Activated CD4-positive, alpha-beta T cell treated with anti-CD3 and anti-CD28 coated beads for 36 hours (primary cell): ENCODE data around the gene GAREM1. TPM values are rescaled to one million over a fixed set of nuclear protein-coding genes. Genes with fewer than 3 reads are reported as not detected.

Experiments used
- ATAC-seq: fragments of 200-7000 bp; cut with Tn5 transposase; one replicate; pipeline ENCODE4 v1.10.0; 2021; ENCODE audit warnings: mild to moderate bottlenecking, moderate library complexity
- CTCF ChIA-PET: fragments of 350-600 bp; sonication (Branson Sonifier 250); formaldehyde crosslinking; loops from one replicate; lab custom pipeline; 2021; ENCODE audit warnings: antibody characterized with exemption; lab: Charles Lee
- POLR2A ChIA-PET: fragments of 350-600 bp; sonication (Branson Sonifier 250); formaldehyde crosslinking; loops from one replicate; lab custom pipeline; 2021; ENCODE audit warnings: antibody characterized with exemption, inconsistent platforms; lab: Charles Lee
- DNase-seq: peaks from one replicate; pipeline ENCODE4 v3.0.0-alpha.2; 2020
- H3K27ac Mint-ChIP-seq: one replicate; pipeline ENCODE4 v1.8.0; 2021; ENCODE audit warnings: mixed read lengths
- H3K27me3 Mint-ChIP-seq: one replicate; pipeline ENCODE4 v1.8.0; 2021; ENCODE audit warnings: mixed read lengths
- H3K36me3 Mint-ChIP-seq: one replicate; pipeline ENCODE4 v1.8.0; 2021; ENCODE audit warnings: low read depth, mixed read lengths
- H3K4me1 Mint-ChIP-seq: one replicate; pipeline ENCODE4 v1.8.0; 2021; ENCODE audit warnings: mixed read lengths
- H3K4me3 Mint-ChIP-seq: one replicate; pipeline ENCODE4 v1.8.0; 2021; ENCODE audit warnings: mild to moderate bottlenecking, moderate library complexity, mixed read lengths
- H3K9me3 Mint-ChIP-seq: one replicate; pipeline ENCODE4 v1.8.0; 2021; ENCODE audit warnings: low read depth, mixed read lengths
- intact Hi-C, 2 experiments: fragments of 100-400 bp; cut with DNase I in 1 of 2; cut with micrococcal nuclease in 1 of 2; formaldehyde crosslinking; loops; one replicate each; pipeline versions ENCODE4 v1.14.2 to v1.15.1; 2022 to 2024; cut with DNase I, micrococcal nuclease
- total RNA-seq, 2 experiments: library from RNA; stranded (reverse); gene quantifications; one replicate each; pipeline ENCODE4 v1.2.3, GENCODE V29; 2021

Gene GAREM1
- total RNA-seq, 2 experiments from 2014 or later: not detected

DNA sequence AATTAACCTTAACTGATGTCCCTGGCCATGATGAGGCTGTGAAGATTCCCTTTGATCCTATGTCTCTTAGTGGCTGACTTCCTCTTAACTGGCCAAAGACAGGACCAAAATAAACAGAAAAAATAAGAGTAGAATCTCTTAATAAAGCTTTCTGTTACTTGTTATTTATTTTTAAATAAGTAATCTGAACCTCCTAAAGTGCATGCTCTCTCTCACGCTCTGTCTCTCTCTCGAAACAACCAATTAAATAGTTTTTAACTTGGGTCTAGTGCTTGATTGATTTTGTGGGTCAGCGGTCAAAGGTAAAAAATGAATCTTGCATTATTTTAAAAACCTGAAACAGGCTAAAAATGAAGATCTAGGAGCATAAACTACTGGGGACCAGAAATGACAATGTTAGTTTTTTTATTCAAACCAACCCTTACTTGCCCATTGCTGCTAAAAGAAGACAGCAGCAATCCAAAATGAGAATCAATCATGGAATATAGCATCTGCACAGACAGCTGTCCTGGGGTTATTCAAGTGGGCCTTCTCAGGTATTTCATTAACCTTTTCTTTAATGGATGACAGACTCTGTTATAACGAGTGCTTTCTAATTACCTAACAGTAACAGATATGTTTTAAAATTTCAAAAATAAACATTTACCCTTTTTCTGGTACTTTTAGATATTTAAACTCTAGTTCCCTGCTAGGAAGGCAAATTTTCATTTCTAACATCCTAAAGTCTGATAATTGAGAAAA is 11.2 kb downstream of the GAREM1 start:
- no peak overlapping the region for H3K27ac Mint-ChIP-seq
- peaks cover 38% of the 10 kb centered on the region for H3K27me3 Mint-ChIP-seq
- ChIA-PET POLR2A (no interaction called here), CTCF (interaction anchor here (1.0 kb wide), 1 partner anchor 13 kb away, joined by 3 read pairs; no protein-coding TSS in a partner anchor)
- H3K4me1 Mint-ChIP-seq: no peaks in the 10 kb centered on the region
- H3K36me3 Mint-ChIP-seq: no peaks in the 10 kb centered on the region
- ATAC-seq (no peak), DNase-seq (no peak)
- H3K9me3 Mint-ChIP-seq: no peaks in the 10 kb centered on the region
- intact Hi-C loops: no loop called here
- H3K4me3 Mint-ChIP-seq: no peak overlapping the region

DNA sequence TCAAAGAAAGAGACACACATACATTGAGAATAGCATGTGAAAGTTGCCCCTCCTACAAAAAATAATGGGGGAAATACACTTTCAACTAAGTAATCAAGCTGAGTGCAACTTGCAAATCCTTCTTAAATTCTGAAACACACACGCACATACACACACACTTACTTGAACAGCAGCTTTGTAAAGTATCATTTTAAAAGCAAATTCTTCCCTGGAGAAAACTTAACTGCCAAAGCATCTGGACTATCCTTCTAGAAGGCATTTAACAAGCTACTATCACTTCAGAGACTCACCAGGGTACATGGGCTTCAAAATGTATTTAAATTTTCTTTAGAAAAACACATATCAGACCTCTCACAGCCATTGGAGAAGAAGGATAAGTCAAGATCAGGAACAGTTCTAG is 15.3 kb downstream of the GAREM1 start:
- Mint-ChIP-seq H3K36me3 (no peaks in the 10 kb centered on the region), H3K9me3 (no peaks in the 10 kb centered on the region), H3K4me3 (no peak overlapping the region), H3K27ac (no peak overlapping the region), H3K27me3 (peaks cover 31% of the 10 kb centered on the region), H3K4me1 (no peaks in the 10 kb centered on the region)
- no peak for ATAC-seq
- no peak for DNase-seq
- ChIA-PET POLR2A (no interaction called here), CTCF (no interaction called here)
- intact Hi-C loops: no loop called here

DNA sequence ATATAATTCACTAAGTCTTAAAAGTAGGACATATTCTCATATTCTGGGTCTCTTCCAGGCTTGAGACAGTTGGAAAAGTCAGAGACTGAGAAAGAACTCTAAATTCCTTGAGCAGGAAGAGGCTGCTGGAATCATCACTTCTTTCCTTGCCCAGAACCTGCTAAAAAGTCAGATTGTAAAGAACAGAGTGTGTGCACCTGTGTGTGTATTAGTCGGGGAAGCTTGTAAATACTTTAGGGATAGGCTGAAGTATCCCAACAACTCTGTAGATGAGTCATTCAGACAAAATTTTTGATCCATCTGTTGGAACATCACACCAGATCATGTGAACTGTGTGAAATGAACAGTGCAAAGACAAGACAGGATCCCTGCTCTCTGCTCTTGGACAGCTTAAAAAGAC is 16.1 kb downstream of the GAREM1 start:
- peaks cover 29% of the 10 kb centered on the region for H3K27me3 Mint-ChIP-seq
- DNase-seq (no peak), ATAC-seq (no peak)
- H3K4me3 Mint-ChIP-seq: no peak overlapping the region
- H3K36me3 Mint-ChIP-seq: no peaks in the 10 kb centered on the region
- POLR2A ChIA-PET: no interaction called here
- H3K9me3 Mint-ChIP-seq: no peaks in the 10 kb centered on the region
- intact Hi-C loops: no loop called here
- no peaks in the 10 kb centered on the region for H3K4me1 Mint-ChIP-seq
- CTCF ChIA-PET: interaction anchor here (1.4 kb wide), 1 partner anchor 17 kb away, joined by 3 read pairs; no protein-coding TSS in a partner anchor
- H3K27ac Mint-ChIP-seq: no peak overlapping the region

DNA sequence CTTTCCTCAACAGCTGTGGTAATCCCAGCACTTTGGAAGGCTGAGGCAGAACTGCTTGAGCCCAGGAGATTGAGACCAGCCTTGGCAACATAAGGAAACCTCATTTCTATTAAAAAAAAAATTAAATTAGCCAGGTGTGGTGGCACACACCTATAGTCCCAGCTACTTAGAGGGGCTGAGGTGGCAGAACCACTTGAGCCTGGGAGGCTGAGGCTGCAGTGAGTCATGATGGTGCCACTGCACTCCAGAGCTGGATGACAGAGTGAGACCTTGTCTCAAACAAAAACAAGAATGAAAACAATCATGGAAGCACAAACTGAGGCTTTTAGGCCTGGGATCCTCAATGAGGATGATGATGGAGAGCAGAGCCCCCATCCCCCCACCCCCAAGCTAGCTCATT is 19.8 kb downstream of the GAREM1 start:
- H3K4me1 Mint-ChIP-seq: no peaks in the 10 kb centered on the region
- intact Hi-C loops: no loop called here
- H3K9me3 Mint-ChIP-seq: no peaks in the 10 kb centered on the region
- no peak overlapping the region for H3K4me3 Mint-ChIP-seq
- ChIA-PET CTCF (interaction anchor here (0.9 to 1.2 kb wide), 3 partner anchors 9 to 40 kb away, joined by 3 to 4 read pairs (median 3); no protein-coding TSS in a partner anchor), POLR2A (no interaction called here)
- peaks cover 19% of the 10 kb centered on the region for H3K27me3 Mint-ChIP-seq
- no peaks in the 10 kb centered on the region for H3K36me3 Mint-ChIP-seq
- ATAC-seq (no peak), DNase-seq (no peak)
- H3K27ac Mint-ChIP-seq: no peak overlapping the region

DNA sequence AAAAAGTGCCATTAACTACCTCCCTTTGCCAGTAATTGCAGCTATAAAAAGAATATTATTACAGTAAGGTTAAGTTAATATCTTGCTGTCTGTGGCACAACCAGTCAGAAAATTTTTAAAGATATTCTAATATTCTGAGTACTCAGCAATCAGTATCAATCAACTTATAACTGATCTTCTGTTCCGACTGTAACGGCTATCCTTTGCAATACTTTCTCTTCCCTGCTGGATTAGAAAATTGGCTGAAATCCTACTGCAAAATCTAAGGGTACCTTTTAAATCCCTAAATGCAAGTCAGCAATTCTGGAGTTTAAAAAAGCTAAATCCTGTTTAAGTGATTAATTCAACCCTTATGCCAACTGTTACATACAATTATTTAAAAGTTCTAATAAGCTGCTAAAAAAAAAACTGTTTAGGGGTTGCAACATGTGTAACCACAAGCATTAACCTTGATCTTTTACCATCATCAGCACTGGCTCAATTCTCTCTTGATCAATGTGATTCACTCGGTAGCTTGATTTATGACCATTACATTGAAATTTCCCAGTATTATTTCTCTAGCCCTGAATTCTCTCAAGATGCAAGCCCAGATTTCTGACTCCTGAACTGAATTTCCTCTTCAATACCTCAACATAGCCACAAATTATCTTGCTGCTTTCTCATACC is 20.5 kb downstream of the GAREM1 start:
- Mint-ChIP-seq H3K4me3 (no peak overlapping the region), H3K27ac (no peak overlapping the region), H3K36me3 (no peaks in the 10 kb centered on the region), H3K4me1 (no peaks in the 10 kb centered on the region), H3K9me3 (no peaks in the 10 kb centered on the region), H3K27me3 (peaks cover 13% of the 10 kb centered on the region)
- intact Hi-C loops: no loop called here
- DNase-seq: no peak
- ATAC-seq: no peak
- ChIA-PET POLR2A (no interaction called here), CTCF (interaction anchor here (0.6 to 1.2 kb wide), 3 partner anchors 15 to 206 kb away, joined by 3 to 4 read pairs (median 3); no protein-coding TSS in a partner anchor)

DNA sequence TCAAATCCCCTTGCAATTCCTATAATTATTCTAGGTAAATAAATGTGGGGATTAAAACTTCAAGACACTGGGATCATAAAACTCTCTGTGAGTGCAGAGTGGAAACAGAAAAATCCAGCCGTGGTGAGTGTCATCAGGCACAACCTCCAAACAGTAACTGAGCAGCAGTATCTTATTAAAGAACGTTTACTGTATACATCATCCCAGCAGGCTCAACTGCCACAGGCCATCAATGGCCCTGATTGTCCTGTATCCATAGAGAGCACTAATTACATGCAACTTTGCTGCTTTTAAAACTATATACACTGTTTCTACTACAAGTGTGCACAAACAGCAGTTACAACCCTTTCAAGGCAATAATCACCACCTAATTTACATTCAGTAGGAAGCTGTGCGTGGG is 23.9 kb downstream of the GAREM1 start:
- CTCF ChIA-PET: interaction anchor here (0.5 to 1.0 kb wide), 5 partner anchors 10 to 763 kb away, joined by 3 read pairs; no protein-coding TSS in a partner anchor
- no peaks in the 10 kb centered on the region for H3K4me1 Mint-ChIP-seq
- POLR2A ChIA-PET: no interaction called here
- intact Hi-C loops: loop anchor here in 1 of 2 experiments (5.0 kb wide), 1 partner anchor 51 kb away; no protein-coding TSS in a partner anchor
- H3K4me3 Mint-ChIP-seq: no peak overlapping the region
- no peak for ATAC-seq
- H3K27me3 Mint-ChIP-seq: peaks cover 4% of the 10 kb centered on the region
- H3K9me3 Mint-ChIP-seq: no peaks in the 10 kb centered on the region
- H3K36me3 Mint-ChIP-seq: no peaks in the 10 kb centered on the region
- no peak for DNase-seq
- H3K27ac Mint-ChIP-seq: no peak overlapping the region

DNA sequence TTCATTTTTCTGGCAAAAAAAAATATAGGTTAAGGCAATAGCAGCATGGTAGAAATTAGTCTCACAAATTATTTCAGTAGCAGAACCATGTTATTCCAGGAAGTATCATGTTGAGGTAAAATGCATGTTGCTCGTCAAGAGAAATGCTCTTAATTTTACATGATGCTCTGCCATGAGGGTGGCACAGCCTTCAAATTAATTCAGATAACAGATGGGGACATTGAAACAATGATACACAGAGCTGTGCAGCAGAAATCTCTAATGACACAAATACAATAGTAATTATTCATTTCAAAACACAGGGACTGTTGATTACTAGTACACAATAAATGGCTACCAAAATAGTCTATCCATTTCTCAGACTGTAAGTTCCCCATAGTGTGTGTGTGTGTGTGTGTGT is 24.8 kb downstream of the GAREM1 start:
- Mint-ChIP-seq H3K4me1 (no peaks in the 10 kb centered on the region), H3K9me3 (no peaks in the 10 kb centered on the region), H3K27me3 (peaks cover 2% of the 10 kb centered on the region), H3K36me3 (no peaks in the 10 kb centered on the region), H3K27ac (no peak overlapping the region), H3K4me3 (no peak overlapping the region)
- ChIA-PET POLR2A (no interaction called here), CTCF (no interaction called here)
- intact Hi-C loops: loop anchor here in 1 of 2 experiments (5.0 kb wide), 1 partner anchor 51 kb away; no protein-coding TSS in a partner anchor
- DNase-seq (no peak), ATAC-seq (no peak)

DNA sequence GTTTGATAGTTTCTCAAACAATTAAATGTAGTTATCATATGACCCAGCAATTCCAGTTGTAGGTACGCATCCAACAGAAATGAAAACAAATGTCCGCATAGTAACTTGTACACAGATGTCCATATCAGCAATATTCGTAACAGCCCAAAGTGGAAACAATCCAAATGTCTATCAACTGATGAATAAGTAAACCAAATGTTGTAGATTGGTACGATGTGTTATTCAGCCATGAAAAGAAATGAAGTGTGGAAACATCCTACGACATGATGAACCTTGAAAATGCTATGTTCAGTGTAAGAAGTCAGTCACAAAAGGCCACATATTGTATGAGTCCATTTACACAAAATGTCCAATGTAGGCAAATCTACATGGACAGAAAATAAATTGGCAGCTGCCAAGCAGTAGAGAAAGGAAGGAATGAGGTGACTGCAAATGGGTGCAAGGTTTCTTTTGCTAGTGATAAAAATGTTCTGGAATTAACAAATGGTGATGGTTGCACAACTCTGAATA is 26.9 kb downstream of the GAREM1 start:
- no peak for DNase-seq
- CTCF ChIA-PET: no interaction called here

DNA sequence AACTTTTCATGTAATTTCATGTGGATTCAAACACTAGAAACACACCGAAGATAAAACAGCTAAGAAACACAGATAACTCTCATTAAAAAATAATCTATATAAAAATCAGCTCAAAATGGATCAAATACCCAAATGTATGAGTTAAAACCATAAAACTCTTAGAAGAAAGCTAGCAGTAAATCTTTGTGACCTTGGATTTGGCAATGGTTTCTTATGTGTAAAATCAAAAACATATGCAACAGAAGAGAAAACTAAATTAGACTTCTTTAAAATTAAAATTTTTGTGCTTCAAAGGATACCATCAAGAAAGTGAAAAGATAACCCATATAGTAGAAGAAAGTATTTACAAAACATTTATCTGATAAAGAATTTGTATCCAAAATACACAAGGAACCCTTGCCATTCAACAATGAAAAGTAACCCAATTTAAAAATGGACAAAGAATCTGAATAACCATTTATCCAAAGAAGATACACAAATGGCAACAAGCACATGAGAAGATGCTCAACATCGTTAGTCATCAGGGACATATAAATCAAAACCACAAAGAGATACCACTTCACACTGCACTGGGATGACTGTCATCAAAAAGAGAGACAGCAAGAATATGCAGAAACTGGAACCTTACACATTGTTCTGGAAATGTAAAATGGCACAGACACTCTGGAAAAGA is 27.5 kb downstream of the GAREM1 start:
- no peaks in the 10 kb centered on the region for H3K4me1 Mint-ChIP-seq
- CTCF ChIA-PET: interaction anchor here (1.4 kb wide), 1 partner anchor 107 kb away, joined by 3 read pairs; no protein-coding TSS in a partner anchor
- no peak for DNase-seq
- H3K4me3 Mint-ChIP-seq: no peak overlapping the region
- POLR2A ChIA-PET: no interaction called here
- intact Hi-C loops: no loop called here
- H3K27me3 Mint-ChIP-seq: peaks cover 5% of the 10 kb centered on the region
- ATAC-seq: no peak
- H3K27ac Mint-ChIP-seq: no peak overlapping the region
- H3K9me3 Mint-ChIP-seq: no peaks in the 10 kb centered on the region
- no peaks in the 10 kb centered on the region for H3K36me3 Mint-ChIP-seq

More for the DNA sequence above, 26.9 kb downstream of the GAREM1 start:
- no peaks in the 10 kb centered on the region for H3K36me3 Mint-ChIP-seq
- no peak overlapping the region for H3K4me3 Mint-ChIP-seq
- no peak overlapping the region for H3K27ac Mint-ChIP-seq
- POLR2A ChIA-PET: no interaction called here
- no peaks in the 10 kb centered on the region for H3K4me1 Mint-ChIP-seq
- H3K27me3 Mint-ChIP-seq: peaks cover 3% of the 10 kb centered on the region
- intact Hi-C loops: no loop called here
- no peak for ATAC-seq
- H3K9me3 Mint-ChIP-seq: no peaks in the 10 kb centered on the region

DNA sequence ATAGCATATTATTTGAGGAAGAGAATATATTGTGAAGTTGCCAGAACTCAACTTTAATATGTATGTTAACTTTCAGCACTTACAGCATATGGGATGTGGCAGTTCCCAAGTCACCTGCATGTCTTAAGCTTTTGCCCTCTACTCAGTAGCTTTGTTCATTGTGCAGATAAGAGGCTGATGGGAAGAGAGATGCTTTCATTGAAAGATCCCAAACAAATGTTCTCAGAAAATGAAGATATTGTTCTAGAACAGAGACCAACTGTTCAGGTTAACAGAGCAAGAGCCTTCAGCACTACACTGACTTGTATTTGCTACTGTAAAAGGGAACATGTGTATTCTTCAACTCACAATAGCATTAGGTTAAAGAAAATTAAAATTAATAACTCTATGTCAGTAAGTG is 28.1 kb downstream of the GAREM1 start:
- H3K4me3 Mint-ChIP-seq: no peak overlapping the region
- ATAC-seq (no peak), DNase-seq (no peak)
- CTCF ChIA-PET: interaction anchor here (1.4 kb wide), 1 partner anchor 107 kb away, joined by 3 read pairs; no protein-coding TSS in a partner anchor
- no peaks in the 10 kb centered on the region for H3K4me1 Mint-ChIP-seq
- H3K9me3 Mint-ChIP-seq: no peaks in the 10 kb centered on the region
- H3K27ac Mint-ChIP-seq: no peak overlapping the region
- POLR2A ChIA-PET: no interaction called here
- intact Hi-C loops: no loop called here
- H3K36me3 Mint-ChIP-seq: no peaks in the 10 kb centered on the region
- peaks cover 5% of the 10 kb centered on the region for H3K27me3 Mint-ChIP-seq

DNA sequence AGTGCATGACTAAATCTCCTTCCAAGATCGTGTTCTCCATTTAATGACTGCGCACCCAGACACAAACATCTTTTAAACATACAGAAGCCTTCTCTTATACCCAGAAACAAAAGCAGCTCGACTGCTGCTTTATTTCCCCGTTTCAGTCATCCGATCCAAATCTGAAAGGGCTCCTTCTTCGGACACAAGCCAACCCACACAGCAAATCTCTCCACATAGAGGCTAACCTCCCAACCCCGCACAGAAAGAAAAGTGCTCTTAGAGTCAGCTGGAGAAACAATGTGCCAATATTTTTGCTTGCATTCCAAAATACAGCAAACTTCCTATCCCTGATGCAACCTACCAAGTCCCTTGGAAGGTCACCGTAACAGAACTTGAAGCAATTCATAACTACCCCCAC is 29.1 kb downstream of the GAREM1 start:
- H3K27ac Mint-ChIP-seq: no peak overlapping the region

More for the DNA sequence above, 29.1 kb downstream of the GAREM1 start:
- H3K36me3 Mint-ChIP-seq: no peaks in the 10 kb centered on the region
- CTCF ChIA-PET: interaction anchor here (0.9 to 1.5 kb wide), 5 partner anchors 10 to 112 kb away, joined by 3 to 6 read pairs (median 3); partner anchors contain the start of gene GAREM1
- POLR2A ChIA-PET: no interaction called here
- ATAC-seq (no peak), DNase-seq (no peak)
- intact Hi-C loops: no loop called here
- no peaks in the 10 kb centered on the region for H3K4me1 Mint-ChIP-seq
- no peaks in the 10 kb centered on the region for H3K9me3 Mint-ChIP-seq
- no peak overlapping the region for H3K4me3 Mint-ChIP-seq
- peaks cover 7% of the 10 kb centered on the region for H3K27me3 Mint-ChIP-seq
